Hematopoietic multipotent progenitor cell treated with erythropoietin and hydrocortisone succinate and interleukin-3 and kit ligand, for 6 days (in vitro differentiated cells): ENCODE measurements around the gene ARHGAP22.
A peak's percentile ranks its signal among the peaks of the same experiment; 100 is the strongest.
"Not testable (repeated sequence)": the region's sequence is repeated elsewhere in the genome, so short reads cannot be mapped to it uniquely, and the experiment has no call there.

Source experiments
- DNase-seq: peaks from one replicate; pipeline ENCODE4 v3.0.0-alpha.2; 2015

The ARHGAP22 gene

GRCh38 chr10:48604991-48605508 is at the start of gene ARHGAP22:
TSS of gene ARHGAP22 (minus strand) at chr10:48605073. CDS start at chr10:48604796, 277 bp downstream.
- DNase-seq = peak; percentile 15

- DNase-seq = no peak
Observed at GRCh38 chr10:48653944-48654698, 49.2 kb upstream of the ARHGAP22 start.

GRCh38 chr10:48653347-48653746 is 48.5 kb upstream of the ARHGAP22 start:
- DNase-seq = no peak

- no peak for DNase-seq
Observed at GRCh38 chr10:48652344-48652743, 47.5 kb upstream of the ARHGAP22 start.

GRCh38 chr10:48651839-48652238 is 47.0 kb upstream of the ARHGAP22 start:
- DNase-seq = no peak

- no peak for DNase-seq
Observed at GRCh38 chr10:48651293-48651692, 46.4 kb upstream of the ARHGAP22 start.

GRCh38 chr10:48649349-48649944 is 44.6 kb upstream of the ARHGAP22 start:
- DNase-seq = no peak

GRCh38 chr10:48648172-48648942 is 43.5 kb upstream of the ARHGAP22 start:
- no peak for DNase-seq

- DNase-seq = not testable (repeated sequence)
Observed at GRCh38 chr10:48647073-48647472, 42.2 kb upstream of the ARHGAP22 start.

- DNase-seq = no peak
Observed at GRCh38 chr10:48645600-48645999, 40.7 kb upstream of the ARHGAP22 start.

GRCh38 chr10:48641099-48641690 is 36.3 kb upstream of the ARHGAP22 start:
- not testable (repeated sequence) for DNase-seq

GRCh38 chr10:48640326-48640725 is 35.5 kb upstream of the ARHGAP22 start:
- no peak for DNase-seq

GRCh38 chr10:48639632-48640031 is 34.8 kb upstream of the ARHGAP22 start:
- DNase-seq = no peak

GRCh38 chr10:48638739-48639527 is 34.1 kb upstream of the ARHGAP22 start:
- DNase-seq = no peak

- no peak for DNase-seq
Observed at GRCh38 chr10:48638158-48638557, 33.3 kb upstream of the ARHGAP22 start.

- no peak for DNase-seq
Observed at GRCh38 chr10:48636901-48637300, 32.0 kb upstream of the ARHGAP22 start.

- DNase-seq = no peak
Observed at GRCh38 chr10:48636231-48636630, 31.4 kb upstream of the ARHGAP22 start.

GRCh38 chr10:48634984-48635557 is 30.2 kb upstream of the ARHGAP22 start:
- no peak for DNase-seq

- DNase-seq = peak; percentile 73
Observed at GRCh38 chr10:48634198-48634983, 29.5 kb upstream of the ARHGAP22 start.

GRCh38 chr10:48633381-48634197 is 28.7 kb upstream of the ARHGAP22 start:
- no peak for DNase-seq
